ENCODE results near the gene CMBL. TPM values are rescaled to one million over a fixed set of nuclear protein-coding genes. Genes with fewer than 3 reads are reported as not detected.
"Not testable (repeated sequence)": the region's sequence is repeated elsewhere in the genome, so short reads cannot be mapped to it uniquely, and the experiment has no call there.

CMBL gene
- total RNA-seq, 2 donors from 2014 or later = 123 to 186 TPM

- H3K27ac ChIP-seq = no peak overlapping the region
- no peak overlapping the region for H3K9ac ChIP-seq (ENCODE audit: low read depth in 2 of 2, low read length in 2 of 2)
- intact Hi-C loops (cut with DNase I) = no loop called here
- no peak overlapping the region for H3K4me3 ChIP-seq
- DNase-seq = no peak
- TF ChIP-seq CTCF (IDR thresholded peaks at IDR 0.05) = no peak
- H3K9me3 ChIP-seq = no peaks in the 10 kb centered on the region
- no peaks in the 10 kb centered on the region for H3K36me3 ChIP-seq
- no peaks in the 10 kb centered on the region for H3K4me1 ChIP-seq
- H3K27me3 ChIP-seq = no peaks in the 10 kb centered on the region
Observed at GRCh38 chr5:10276691-10277090, 31.0 kb downstream of the CMBL start.

GRCh38 chr5:10275991-10276390 is 31.7 kb downstream of the CMBL start:
- intact Hi-C loops (cut with DNase I) = no loop called here
- Histone ChIP-seq H3K27ac (no peak overlapping the region), H3K4me1 (no peaks in the 10 kb centered on the region), H3K9ac (ENCODE audit: low read depth in 2 of 2, low read length in 2 of 2) (no peak overlapping the region), H3K27me3 (no peaks in the 10 kb centered on the region), H3K9me3 (no peaks in the 10 kb centered on the region), H3K36me3 (no peaks in the 10 kb centered on the region), H3K4me3 (no peak overlapping the region)
- no peak for TF ChIP-seq CTCF (IDR thresholded peaks at IDR 0.05)
- peak; percentile 10 for DNase-seq

GRCh38 chr5:10275460-10275859 is 32.2 kb downstream of the CMBL start:
- no peak for DNase-seq
- no peak for TF ChIP-seq CTCF (IDR thresholded peaks at IDR 0.05)
- no peaks in the 10 kb centered on the region for H3K27me3 ChIP-seq
- H3K9ac ChIP-seq (ENCODE audit: low read depth in 2 of 2, low read length in 2 of 2) = no peak overlapping the region
- H3K36me3 ChIP-seq = no peaks in the 10 kb centered on the region
- H3K9me3 ChIP-seq = no peaks in the 10 kb centered on the region
- no peaks in the 10 kb centered on the region for H3K4me1 ChIP-seq
- no peak overlapping the region for H3K4me3 ChIP-seq
- intact Hi-C loops (cut with DNase I) = no loop called here
- H3K27ac ChIP-seq = no peak overlapping the region

GRCh38 chr5:10272875-10273209 is 34.9 kb downstream of the CMBL start:
- intact Hi-C loops (cut with DNase I); H3K4me1 ChIP-seq; H3K27me3 ChIP-seq; H3K27ac ChIP-seq; H3K9me3 ChIP-seq; H3K4me3 ChIP-seq; H3K36me3 ChIP-seq; H3K9ac ChIP-seq (ENCODE audit: low read depth in 2 of 2, low read length in 2 of 2): not testable (repeated sequence)
- DNase-seq = peak; percentile 81

- intact Hi-C loops (cut with DNase I) = no loop called here
- Histone ChIP-seq H3K9me3 (no peaks in the 10 kb centered on the region), H3K36me3 (no peaks in the 10 kb centered on the region), H3K4me1 (no peaks in the 10 kb centered on the region), H3K27me3 (no peaks in the 10 kb centered on the region), H3K9ac (ENCODE audit: low read depth in 2 of 2, low read length in 2 of 2) (no peak overlapping the region), H3K4me3 (no peak overlapping the region), H3K27ac (no peak overlapping the region)
- DNase-seq = peak; percentile 3
- no peak for TF ChIP-seq CTCF (IDR thresholded peaks at IDR 0.05)
Observed at GRCh38 chr5:10272053-10272874, 35.4 kb downstream of the CMBL start.

- TF ChIP-seq CTCF (IDR thresholded peaks at IDR 0.05) = no peak
- Histone ChIP-seq H3K27me3 (no peaks in the 10 kb centered on the region), H3K4me3 (no peak overlapping the region), H3K4me1 (no peaks in the 10 kb centered on the region), H3K9ac (ENCODE audit: low read depth in 2 of 2, low read length in 2 of 2) (no peak overlapping the region), H3K27ac (no peak overlapping the region), H3K9me3 (no peaks in the 10 kb centered on the region), H3K36me3 (no peaks in the 10 kb centered on the region)
- DNase-seq = no peak
- intact Hi-C loops (cut with DNase I) = loop anchor here (10.0 kb wide), 1 partner anchor 147 kb away; no protein-coding TSS in a partner anchor
Observed at GRCh38 chr5:10268100-10268499, 39.6 kb downstream of the CMBL start.

Data from colonic mucosa (tissue), 4 donors.